ENCODE results near the gene SGMS1.
"Not testable (repeated sequence)": the region's sequence is repeated elsewhere in the genome, so short reads cannot be mapped to it uniquely, and the experiment has no call there.

Gene SGMS1

DNA sequence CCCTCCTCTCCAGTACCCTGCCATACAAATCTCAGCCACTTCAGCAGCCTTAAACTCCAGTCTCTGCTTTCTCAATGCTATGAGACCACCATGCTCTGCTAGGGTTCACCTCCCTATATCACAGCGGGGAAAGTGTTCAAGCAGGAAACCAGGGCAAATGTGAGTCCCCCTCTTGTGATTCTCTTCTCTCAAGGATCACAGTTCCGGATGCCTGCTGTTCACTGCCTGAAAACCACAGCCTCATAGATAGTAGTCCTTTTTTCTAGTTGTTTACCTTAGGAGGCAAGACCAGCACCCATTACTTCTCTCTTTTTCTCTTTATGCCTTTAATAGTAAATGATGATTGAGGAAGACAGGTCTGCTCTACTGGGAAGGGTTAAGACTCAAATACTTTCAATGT lies 100.8 kb downstream of the SGMS1 start:
- in situ Hi-C loops (cut with MboI; ENCODE audit: low pct_unique_long_range_greater_than_20kb, low sequenced_read_pairs): no loop called here

DNA sequence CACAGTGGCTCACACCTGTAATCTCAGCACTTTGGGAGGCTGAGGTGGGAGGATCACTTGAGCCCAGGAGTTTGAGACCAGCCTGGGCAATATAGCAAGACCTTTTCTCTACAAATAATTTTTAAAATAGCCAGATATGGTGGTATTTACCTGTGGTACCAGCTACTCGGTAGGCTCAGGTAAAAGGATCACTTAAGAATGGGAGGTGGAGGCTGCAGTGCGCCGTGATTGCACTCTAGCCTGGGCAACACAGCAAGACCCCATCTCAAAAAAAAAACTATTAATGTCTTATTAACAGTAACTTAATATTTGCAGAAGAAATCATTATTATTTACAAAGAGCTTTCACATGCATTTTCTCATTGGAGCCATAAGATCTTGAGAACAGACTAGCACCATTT lies 103.6 kb downstream of the SGMS1 start:
- in situ Hi-C loops (cut with MboI; ENCODE audit: low pct_unique_long_range_greater_than_20kb, low sequenced_read_pairs): no loop called here

More for the DNA sequence above, 100.8 kb downstream of the SGMS1 start:
- no peak for DNase-seq

DNA sequence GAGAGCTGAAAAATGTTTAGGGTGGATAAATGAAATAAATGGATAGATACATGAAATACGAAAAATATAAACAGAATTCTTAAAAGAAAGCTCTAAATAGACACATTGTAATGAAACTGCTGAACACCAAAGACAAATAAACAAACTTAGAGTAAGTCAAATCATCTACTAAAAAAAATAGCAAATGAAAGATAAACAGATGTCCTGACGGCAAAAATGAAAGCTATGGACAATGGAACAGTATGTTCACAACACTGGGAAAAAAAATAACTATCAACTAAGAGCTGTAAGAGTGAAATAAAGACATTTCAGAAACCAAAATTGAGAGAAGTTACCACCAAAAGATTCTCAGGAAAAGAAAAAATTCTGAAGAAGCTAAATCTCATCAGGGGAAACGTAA lies 106.1 kb downstream of the SGMS1 start:
- in situ Hi-C loops (cut with MboI; ENCODE audit: low pct_unique_long_range_greater_than_20kb, low sequenced_read_pairs): no loop called here
- no peak for DNase-seq

More for the DNA sequence above, 103.6 kb downstream of the SGMS1 start:
- no peak for DNase-seq

DNA sequence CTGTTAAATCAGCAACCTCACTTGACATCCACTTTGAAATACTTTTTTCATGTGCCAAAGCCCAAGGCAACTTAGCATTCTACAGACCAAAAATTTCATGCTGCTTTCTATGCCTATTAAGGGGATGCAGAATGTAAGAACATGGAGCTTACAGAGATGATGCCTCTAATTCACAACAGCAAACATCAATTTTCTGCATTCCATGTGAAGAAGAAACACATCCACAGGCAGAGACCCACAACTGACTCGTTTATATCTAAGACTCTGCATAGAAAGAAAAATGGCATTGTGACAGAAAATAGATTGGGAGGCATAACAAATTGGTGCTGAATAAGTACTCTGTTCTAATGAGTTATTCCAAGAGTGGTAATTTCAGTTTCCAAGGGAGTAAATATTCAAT lies 107.6 kb downstream of the SGMS1 start:
- in situ Hi-C loops (cut with MboI; ENCODE audit: low pct_unique_long_range_greater_than_20kb, low sequenced_read_pairs): no loop called here
- DNase-seq: no peak

DNA sequence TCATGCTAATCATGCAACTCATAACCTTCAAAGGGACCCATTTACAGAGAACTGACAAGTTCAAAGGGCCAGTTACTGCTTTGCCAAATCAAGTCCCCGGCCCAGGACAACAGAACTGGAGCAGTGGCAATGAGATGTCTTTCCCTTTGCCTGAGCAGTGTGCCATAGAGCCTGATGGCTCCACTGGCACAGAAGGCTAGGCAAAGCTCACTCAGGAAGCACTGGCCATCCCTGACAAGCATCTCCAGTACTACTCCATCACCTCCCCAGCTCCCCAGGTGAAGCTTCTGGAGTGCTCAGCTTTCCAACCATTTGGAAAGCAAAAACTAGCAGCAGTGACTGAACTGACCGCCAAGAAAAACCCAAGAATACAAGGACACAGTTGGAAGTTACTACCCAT lies 108.3 kb downstream of the SGMS1 start:
- in situ Hi-C loops (cut with MboI; ENCODE audit: low pct_unique_long_range_greater_than_20kb, low sequenced_read_pairs): no loop called here
- DNase-seq: no peak

DNA sequence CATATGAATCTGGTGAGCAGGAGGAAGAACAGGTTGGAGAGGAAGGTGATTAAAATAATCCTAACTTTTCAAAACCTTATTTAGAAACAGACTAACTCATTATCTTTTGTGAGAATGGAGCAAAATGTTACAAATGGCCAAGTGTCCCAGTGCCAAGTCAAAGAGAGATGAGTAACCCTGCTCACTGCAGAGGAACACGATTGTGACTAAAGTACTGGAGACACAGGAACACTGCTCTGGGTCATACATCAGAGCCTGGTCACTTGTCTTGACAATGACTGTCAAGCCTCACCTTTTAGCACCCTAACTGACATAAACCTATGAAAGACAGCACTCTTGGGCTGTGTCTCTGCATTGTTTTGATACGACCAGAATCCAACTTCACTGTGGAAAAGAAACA lies 108.8 kb downstream of the SGMS1 start:
- in situ Hi-C loops (cut with MboI; ENCODE audit: low pct_unique_long_range_greater_than_20kb, low sequenced_read_pairs): no loop called here
- no peak for DNase-seq

DNA sequence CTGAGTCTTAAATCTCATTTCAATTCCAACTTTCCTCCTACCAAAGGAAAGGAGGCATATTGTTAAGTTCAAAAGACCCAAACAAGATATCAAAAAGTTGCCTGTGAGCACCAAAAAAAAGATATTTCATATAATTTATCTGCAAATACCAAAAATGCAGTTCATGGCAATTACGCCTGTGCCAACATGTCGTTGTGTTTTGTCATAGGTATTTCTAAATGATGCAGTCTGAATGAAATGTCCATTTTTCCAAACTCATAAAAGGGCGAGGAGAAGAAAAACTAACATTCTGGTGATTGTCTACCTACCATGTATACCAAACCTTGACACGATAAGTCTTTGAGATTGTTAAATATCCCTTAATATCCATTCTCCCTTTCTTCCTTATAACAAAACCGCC lies 109.8 kb downstream of the SGMS1 start:
- in situ Hi-C loops (cut with MboI; ENCODE audit: low pct_unique_long_range_greater_than_20kb, low sequenced_read_pairs): no loop called here
- DNase-seq: no peak

DNA sequence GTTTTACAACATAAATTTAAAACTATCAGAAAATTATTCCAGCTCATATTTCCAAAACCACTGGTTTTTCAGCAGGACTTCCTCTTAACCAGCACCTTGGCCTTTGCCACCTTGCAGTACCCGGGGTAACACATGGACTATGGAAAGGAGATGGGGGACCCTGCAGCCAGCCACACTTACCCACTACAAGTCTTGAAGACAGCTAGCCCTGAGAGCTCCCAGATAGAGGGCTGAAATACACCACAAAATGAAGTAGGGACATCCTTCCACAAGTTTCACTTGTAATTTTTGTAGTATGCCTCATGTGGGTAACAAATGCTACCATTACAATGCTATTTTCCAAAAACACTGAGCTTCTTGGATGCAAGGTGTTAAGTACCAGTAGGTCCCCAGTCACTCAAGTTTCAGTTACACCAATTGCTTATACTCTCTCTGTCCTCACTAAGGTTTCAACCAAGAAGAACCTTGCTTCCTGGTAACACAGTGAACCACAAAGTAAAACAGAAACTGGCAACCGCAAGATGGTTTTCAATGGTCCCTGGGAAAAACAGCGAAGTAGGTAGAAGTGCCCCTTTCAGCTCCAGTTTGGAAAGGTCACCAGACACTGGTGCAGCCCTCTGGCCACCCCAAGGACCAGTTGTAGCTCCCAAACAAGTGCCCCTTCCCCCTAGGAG lies 110.9 kb downstream of the SGMS1 start:
- no peak for DNase-seq
- in situ Hi-C loops (cut with MboI; ENCODE audit: low pct_unique_long_range_greater_than_20kb, low sequenced_read_pairs): no loop called here

DNA sequence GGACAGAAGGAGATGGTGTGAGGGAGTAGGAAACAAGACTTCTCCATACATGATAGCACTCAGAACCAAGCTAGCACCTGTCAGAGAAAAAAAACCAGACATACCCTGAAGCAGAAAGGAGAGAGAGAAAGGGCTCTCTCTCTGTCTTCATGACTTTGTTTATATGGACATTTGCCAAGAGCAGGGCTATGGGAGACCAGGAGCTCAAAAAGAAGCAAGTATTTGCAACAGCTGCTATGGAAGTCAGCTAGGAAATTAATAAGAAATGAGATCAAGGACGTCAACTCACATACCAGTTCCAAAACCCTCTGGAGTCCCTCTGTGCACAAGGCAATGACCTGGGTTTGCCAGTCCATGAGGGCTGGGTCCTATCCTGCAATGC lies 111.6 kb downstream of the SGMS1 start:
- in situ Hi-C loops (cut with MboI; ENCODE audit: low pct_unique_long_range_greater_than_20kb, low sequenced_read_pairs): no loop called here

DNA sequence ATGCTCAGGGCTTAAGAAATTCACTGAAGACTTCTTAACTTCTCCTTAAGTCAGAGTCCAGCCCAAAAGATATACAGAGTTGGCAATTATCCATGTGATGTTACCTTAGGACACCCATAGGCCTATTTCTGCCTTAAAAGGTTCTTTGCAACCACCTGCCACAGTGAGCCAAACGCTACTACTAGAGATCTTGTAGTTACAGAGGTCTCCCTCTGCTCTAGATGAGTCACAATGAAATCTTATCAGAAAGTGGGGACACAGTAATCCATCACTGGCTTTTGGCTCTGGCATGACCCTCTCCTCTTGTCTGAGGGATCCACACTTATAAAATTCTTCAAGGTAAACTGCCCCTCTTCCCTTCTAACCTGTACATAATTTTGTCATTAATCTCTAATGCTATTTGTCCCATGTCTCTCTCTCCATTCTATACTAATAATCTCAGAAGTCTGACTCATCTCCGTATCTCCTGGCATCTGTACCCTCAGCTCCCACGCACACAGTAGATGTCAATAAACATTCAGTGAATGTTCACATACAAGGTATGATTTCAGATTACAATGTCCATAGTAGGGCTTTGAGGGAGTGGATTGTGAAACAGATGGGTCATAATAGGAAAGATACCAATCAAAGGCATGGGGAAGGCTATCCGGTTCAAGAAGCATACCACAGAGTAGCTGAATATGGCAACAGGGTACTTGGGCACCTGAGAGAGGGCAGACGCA lies 112.1 kb downstream of the SGMS1 start:
- in situ Hi-C loops (cut with MboI; ENCODE audit: low pct_unique_long_range_greater_than_20kb, low sequenced_read_pairs): no loop called here
- no peak for DNase-seq

More for the DNA sequence above, 111.6 kb downstream of the SGMS1 start:
- DNase-seq: no peak

DNA sequence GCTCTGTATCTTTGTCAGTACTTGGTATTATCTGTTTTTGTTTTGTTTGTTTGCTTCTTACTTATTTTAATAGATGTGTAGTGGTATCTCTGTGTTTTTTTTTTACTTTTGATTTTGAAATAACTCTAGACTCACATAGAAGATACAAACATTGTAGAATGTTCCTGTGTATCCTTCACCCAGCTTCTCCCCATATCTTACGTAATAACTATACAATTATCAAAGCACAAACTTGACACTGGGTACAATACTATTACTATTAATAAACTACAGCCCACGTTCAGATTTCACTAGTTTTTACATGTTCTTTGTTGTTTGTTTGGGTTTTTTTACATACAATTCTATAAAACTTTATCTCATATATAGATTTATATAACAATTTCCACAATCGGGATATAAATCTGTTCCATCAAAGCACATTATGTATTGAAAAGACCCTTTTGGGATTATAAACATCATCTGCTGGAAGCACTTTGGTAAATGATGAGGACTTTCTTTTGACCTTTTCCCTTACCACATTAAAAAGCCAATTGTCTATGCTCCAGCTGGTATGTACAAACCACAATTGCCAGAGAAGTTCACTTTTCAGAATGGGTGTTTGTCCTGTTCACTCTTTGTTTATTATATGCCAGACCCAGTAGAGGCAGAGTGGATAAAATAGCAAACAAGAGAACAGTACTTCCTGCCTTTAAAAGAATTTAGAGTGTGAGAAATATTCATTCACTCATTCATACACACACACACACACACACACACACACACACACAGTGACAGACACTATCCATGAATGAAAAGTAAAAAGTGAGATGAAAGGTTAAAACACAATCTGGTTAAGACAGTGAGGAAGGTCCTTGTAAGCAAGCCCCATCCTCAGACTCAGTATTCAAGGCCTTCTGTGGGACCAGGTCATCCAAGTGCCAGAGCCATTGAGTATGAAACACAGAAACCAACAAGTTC lies 113.0 kb downstream of the SGMS1 start:
- DNase-seq: no peak
- in situ Hi-C loops (cut with MboI; ENCODE audit: low pct_unique_long_range_greater_than_20kb, low sequenced_read_pairs): no loop called here

DNA sequence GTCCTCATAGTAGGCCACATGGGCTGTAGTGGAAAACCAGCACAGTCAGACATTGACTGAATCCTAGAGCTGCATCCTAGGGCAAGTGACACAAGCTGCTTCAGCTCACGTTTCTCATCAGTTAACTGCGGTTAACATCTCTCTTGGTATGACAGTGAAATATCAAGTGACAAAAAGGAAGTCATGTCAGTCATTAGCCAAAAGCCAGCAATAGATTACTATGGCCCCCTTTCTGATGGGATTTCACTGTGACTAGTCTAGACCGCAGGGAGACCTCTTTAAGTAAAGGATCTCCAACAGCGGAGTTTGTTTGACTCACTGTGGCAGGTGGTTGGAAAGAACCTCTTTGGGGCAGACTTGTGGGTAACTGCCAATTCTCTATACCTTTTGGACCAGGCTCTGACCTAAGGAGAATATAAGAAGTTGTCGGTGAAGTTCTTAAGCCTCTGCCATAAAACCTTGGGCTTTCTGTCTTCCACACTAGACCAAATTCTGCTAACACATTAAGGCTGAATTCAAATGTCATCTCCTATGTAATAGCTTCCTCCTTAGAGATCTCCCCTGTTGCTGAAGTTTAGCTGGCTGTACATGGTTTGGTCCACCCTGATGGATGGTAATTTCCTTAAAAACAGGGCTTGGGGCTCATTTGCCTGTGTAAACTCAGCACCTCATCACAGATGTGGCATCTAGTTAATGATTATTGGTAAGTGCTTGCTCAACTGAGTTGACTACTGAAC lies 115.3 kb downstream of the SGMS1 start:
- in situ Hi-C loops (cut with MboI; ENCODE audit: low pct_unique_long_range_greater_than_20kb, low sequenced_read_pairs): no loop called here

DNA sequence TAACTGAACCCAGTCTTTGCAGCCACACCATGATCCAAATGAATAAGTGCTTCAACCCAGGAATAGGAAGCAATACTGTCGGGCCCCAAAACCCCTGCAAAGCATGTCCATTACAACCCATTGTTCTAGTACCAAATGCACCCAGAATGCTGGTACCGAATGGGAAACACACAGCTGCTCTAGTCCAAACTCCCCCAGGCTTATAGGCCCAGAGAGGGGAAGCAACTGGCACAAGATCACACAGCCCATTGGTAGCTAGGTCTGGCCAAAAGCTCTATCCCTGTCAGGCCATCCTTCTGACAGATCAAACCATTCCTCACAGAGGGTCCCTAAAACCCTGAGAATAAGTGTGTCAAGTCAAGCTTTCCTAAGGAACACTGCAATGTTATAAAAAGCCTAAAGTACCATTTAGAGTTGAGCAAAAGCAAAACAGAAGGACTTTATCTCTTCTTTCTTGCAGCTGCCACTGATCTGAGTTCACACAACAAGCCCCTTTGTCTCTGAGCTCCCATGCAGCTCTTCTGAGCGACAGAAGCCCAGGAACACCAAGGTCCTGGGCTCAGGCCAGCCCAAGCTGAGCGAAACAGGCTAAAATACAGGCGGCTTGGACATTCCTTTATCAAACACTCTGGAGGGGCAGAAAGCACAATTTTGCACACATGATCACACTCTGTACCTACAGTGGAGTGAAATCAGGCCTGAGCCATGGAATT lies 116.7 kb downstream of the SGMS1 start:
- DNase-seq: no peak
- in situ Hi-C loops (cut with MboI; ENCODE audit: low pct_unique_long_range_greater_than_20kb, low sequenced_read_pairs): no loop called here

More for the DNA sequence above, 115.3 kb downstream of the SGMS1 start:
- no peak for DNase-seq

DNA sequence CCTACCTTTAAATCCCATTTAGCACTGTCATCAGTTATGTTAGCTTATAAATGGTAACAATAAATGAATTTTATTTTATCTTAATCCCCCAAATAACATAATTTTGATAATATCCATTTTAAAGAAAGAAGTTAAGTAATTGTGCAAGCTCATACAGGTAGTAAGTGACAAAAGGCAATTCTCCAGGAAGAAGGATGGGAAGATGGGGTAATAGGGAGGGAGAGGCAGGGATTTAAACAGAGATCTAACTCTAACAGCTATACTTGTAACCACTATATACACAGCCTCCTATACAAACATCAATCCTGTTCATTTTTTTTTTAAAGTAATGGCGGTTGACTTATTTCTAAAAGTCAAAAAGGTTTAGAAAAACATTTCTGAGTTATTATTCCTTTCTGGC lies 119.4 kb downstream of the SGMS1 start:
- in situ Hi-C loops (cut with MboI; ENCODE audit: low pct_unique_long_range_greater_than_20kb, low sequenced_read_pairs): no loop called here
- no peak for DNase-seq

DNA sequence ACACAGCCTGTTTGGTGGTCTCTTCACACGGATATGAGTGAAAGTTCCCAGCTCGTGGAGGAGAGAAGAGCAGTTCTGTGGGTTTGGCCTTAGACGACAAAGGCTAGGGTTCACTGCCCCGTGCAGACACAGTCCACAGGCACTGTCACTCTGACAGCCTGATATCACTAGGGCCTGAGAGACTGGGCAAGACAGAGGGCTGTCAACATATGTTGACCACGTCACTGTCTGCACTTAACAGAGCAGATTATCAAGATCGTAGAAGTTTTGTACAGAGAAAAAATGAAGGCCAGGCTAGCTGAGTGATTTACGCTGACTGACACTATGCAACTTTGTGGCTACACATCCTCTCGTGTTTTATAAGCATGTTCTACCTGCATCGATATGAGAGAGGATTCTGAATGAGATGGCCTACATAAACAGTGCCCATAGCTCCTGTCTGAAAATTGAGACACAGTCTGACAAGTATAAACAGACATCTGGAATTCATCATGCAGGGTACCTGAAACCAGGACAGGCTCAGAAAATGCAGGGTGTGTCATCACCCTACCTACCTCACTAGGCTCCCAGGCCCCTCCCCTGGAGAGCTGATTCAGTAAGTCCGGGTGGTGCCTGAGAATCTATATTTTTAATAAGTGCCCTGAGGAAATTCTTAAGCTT lies 120.0 kb downstream of the SGMS1 start:
- DNase-seq: no peak
- in situ Hi-C loops (cut with MboI; ENCODE audit: low pct_unique_long_range_greater_than_20kb, low sequenced_read_pairs): no loop called here

DNA sequence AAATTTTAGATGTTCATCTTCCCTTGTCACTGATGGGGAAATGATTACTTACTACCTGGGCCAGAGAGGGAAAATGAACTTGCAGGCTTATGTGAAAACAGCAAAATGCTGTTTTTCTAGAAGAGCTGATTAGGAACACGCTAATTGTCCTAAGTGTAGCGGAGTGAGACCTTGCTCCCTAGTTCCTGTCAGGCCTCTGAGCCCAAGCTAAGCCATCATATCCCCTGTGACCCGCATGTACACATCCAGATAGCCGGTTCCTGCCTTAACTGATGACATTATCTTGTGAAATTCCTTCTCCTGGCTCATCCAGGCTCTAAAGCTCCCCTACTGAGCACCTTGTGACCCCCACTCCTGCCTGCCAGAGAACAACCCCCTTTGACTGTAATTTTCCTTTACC lies 120.6 kb downstream of the SGMS1 start:
- in situ Hi-C loops (cut with MboI; ENCODE audit: low pct_unique_long_range_greater_than_20kb, low sequenced_read_pairs); DNase-seq: not testable (repeated sequence)

DNA sequence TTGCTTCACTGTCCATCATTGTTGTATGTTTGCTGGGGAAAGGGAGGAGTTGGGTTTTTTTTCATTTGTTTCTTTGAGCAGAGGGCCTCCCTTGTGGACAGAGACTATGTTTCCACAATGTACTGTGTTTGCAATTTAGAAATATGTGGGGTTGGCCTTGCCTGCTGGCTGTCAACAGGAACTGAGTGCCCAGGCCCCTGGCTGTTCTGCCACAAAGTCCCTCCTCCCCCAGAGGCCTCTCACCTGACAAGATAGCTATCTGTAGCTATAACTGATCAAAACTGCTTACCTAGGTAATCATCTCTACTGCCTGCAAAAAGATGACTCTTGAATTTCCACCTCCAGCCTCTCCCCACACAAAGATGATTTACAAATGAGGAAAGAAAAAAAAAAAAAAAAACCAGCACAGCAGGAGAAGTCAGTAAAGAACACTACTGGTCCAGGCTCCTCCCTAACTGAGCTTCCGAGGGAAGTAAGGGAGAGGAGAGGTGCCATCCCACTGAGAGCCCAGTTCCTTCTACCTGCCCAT lies 121.8 kb downstream of the SGMS1 start:
- in situ Hi-C loops (cut with MboI; ENCODE audit: low pct_unique_long_range_greater_than_20kb, low sequenced_read_pairs): no loop called here
- DNase-seq: peak; percentile 14

DNA sequence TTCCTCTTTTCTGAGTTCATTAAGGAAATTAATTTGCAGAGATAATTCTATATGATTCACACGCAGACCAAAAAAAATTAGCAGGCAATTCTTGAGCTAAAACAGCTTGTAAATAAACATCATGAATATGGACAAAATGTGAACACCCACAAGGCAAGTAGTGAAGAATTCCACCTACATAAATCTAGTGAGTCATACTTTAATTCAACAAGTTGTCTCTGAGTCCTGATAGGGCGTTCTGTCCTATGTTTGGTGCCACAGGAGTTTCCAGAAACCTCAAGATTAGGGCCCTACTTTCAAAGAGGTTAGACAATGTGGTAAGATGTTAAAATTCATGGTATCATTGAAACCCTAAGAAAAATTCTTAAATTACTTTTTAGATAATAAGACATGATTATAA lies 122.3 kb downstream of the SGMS1 start:
- no peak for DNase-seq
- in situ Hi-C loops (cut with MboI; ENCODE audit: low pct_unique_long_range_greater_than_20kb, low sequenced_read_pairs): no loop called here
